H1 (cell line): ENCODE results near the gene CLN6. TPM values are rescaled to one million over a fixed set of nuclear protein-coding genes. Genes with fewer than 3 reads are reported as not detected.

ENCODE experiments used
- ASH2L ChIP-seq: fragments of 200-600, 300-600 bp; sonication (generic); IDR thresholded peaks from one replicate; pipeline ENCODE4 v1.7.1; 2017; ENCODE audit warnings: low read length
- CHD1 ChIP-seq: IDR thresholded peaks from 2 replicates; pipeline ENCODE4 v1.6.1; 2012; ENCODE audit warnings: low read depth, low read length, improper control_type of control experiment
- CREB1 ChIP-seq: IDR thresholded peaks from 2 replicates; pipeline ENCODE4 v1.6.1; 2012; ENCODE audit warnings: inconsistent platforms
- KDM4A ChIP-seq: IDR thresholded peaks from one replicate; pipeline ENCODE4 v1.7.1; 2012; ENCODE audit warnings: low read depth, mild to moderate bottlenecking, moderate library complexity, low read length, inconsistent platforms; ENCODE audit not compliant: severe bottlenecking
- NRF1 ChIP-seq: IDR thresholded peaks from 2 replicates; pipeline ENCODE4 v1.6.1; 2011; ENCODE audit warnings: mild to moderate bottlenecking, low read depth, low read length, improper control_type of control experiment
- POLR2A ChIP-seq, 2 experiments: IDR thresholded peaks; 1 replicate in 1 of 2; 2 replicates in 1 of 2; pipeline ENCODE4 v1.6.1; 2011; ENCODE audit warnings: low read depth in 2 of 2, low read length in 2 of 2, mild to moderate bottlenecking in 2 of 2; ENCODE audit errors: control extremely low read depth in 1 of 2
- SIN3A ChIP-seq, 2 experiments: IDR thresholded peaks in 1 of 2; conservative IDR thresholded peaks in 1 of 2; 2 replicates each; pipeline ENCODE4 v1.6.1; 2011 to 2012; ENCODE audit warnings: low read length in 2 of 2, improper control_type of control experiment in 1 of 2, low read depth in 1 of 2, mild to moderate bottlenecking in 1 of 2
- TAF1 ChIP-seq: IDR thresholded peaks from 2 replicates; pipeline ENCODE4 v1.6.1; 2011; ENCODE audit warnings: mild to moderate bottlenecking, low read depth, low read length
- polyA plus RNA-seq, 7 experiments: library from polyadenylated mRNA; depleted of rRNA in 3 of 7; stranded (reverse) in 5 of 7; unstranded in 2 of 7; fragments of >200 nt in 5 of 7; fragments of 200-250 nt in 2 of 7; gene quantifications; 1 replicate in 5 of 7; 2 replicates in 1 of 7; 4 replicates in 1 of 7; pipeline versions ENCODE4 v1.2.1 to v1.2.3, GENCODE V29; 2011 to 2013; ENCODE audit warnings: missing spikeins in 2 of 7, mixed read lengths in 2 of 7
- total RNA-seq: library from RNA; stranded (reverse); fragmentation: NEBNext Ultra II Directional; extraction: Animal tissue kit (Norgen Biotek cat#: 25700); gene quantifications from 2 replicates; pipeline ENCODE4 v1.2.1, GENCODE V29; 2021
- TF ChIP-seq, protein P1 (sequence below): IDR thresholded peaks from 2 replicates; pipeline ENCODE4 v1.6.1; 2011; ENCODE audit warnings: low read depth, mild to moderate bottlenecking, low read length; ENCODE audit not compliant: insufficient read depth

Gene CLN6
- total and polyA plus RNA-seq, 2 of the 8 experiments (the other 6 are each of a cell fraction or from before 2014, with no cell fraction given): 60.0 to 137 TPM

DNA sequence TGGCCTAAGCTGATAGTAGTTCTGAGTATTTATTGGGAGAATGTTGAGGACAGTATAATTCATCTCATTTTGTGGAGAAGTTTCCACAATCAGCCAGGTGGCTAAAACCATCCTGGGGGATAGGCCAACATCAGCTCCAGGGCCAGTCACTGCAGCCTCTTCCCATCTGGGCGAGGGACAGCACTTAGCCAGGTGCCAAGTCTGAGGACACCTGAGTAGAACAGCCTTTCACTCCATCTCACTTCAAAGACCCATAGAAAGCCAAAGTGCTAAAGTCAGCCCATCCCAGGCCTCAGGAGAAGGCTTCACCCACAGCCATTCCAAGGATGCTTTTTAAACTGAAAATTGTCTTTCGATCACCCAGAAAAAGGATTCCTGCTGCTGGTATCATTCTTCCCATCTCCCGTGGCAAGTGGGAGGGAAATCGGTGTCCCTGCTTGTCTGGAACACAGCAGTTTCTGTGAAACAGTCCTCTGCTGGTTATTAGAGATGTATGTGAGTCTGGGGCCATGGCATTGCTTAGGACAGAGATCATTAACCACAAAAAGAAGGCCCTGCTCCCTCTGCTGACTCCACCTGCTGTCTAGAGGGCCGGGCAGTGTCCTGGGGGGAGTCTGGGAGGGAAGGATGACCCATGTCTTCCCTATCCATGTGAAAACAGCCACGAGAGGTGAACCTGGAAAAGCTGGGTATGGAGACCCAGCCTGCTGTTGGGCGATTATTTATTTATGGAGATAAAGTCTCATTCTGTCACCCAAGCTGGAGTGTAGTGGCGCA is 34.0 kb downstream of the CLN6 start (continued):
- TF ChIP-seq KDM4A (no peak), CREB1 (no peak), POLR2A (IDR thresholded peaks at IDR 0.05; ENCODE audit: control extremely low read depth in 1 of 2, low read depth in 2 of 2, low read length in 2 of 2) (no peak), ASH2L (no peak), CHD1 (no peak), NRF1 (no peak), TAF1 (no peak), SIN3A (conservative IDR thresholded peaks at IDR 0.05 in 1 of 2, IDR thresholded peaks at IDR 0.05 in 1 of 2; ENCODE audit: low read depth in 1 of 2, low read length in 2 of 2) (no peak)
- TF ChIP-seq, protein P1, sequence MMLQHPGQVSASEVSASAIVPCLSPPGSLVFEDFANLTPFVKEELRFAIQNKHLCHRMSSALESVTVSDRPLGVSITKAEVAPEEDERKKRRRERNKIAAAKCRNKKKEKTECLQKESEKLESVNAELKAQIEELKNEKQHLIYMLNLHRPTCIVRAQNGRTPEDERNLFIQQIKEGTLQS: no peak
- TF ChIP-seq, all 59 proteins: peak for 0
